ENCODE measurements around the gene KLHL9.

KLHL9 gene

GRCh38 chr9:21362287-21362686 lies 27.1 kb upstream of the KLHL9 start:
- TF ChIP-seq YY1 (IDR thresholded peaks at IDR 0.05; ENCODE audit: low read depth), result no peak
- TF ChIP-seq RAD21 (IDR thresholded peaks at IDR 0.05; ENCODE audit: low read depth), result no peak
- no peak for TF ChIP-seq CREB1 (IDR thresholded peaks at IDR 0.05; ENCODE audit: low read depth)
- no peak for TF ChIP-seq TCF12 (IDR thresholded peaks at IDR 0.05; ENCODE audit: low read depth)
- TF ChIP-seq USF1 (IDR thresholded peaks at IDR 0.05), result no peak
- no peak for TF ChIP-seq EP300 (IDR thresholded peaks at IDR 0.05; ENCODE audit: borderline replicate concordance)
- no peak for TF ChIP-seq NFIC (IDR thresholded peaks at IDR 0.05)
- no peak for TF ChIP-seq REST (IDR thresholded peaks at IDR 0.05; ENCODE audit: low read depth)
- TF ChIP-seq TEAD4 (IDR thresholded peaks at IDR 0.05), result no peak
- TF ChIP-seq EGR1 (IDR thresholded peaks at IDR 0.05), result no peak
- TF ChIP-seq ZBTB7A (IDR thresholded peaks at IDR 0.05; ENCODE audit: low read depth), result no peak

- TF ChIP-seq TCF12 (IDR thresholded peaks at IDR 0.05; ENCODE audit: low read depth) (no peak), EGR1 (IDR thresholded peaks at IDR 0.05) (no peak), USF1 (IDR thresholded peaks at IDR 0.05) (no peak), MAX (IDR thresholded peaks at IDR 0.05) (no peak), NFIC (IDR thresholded peaks at IDR 0.05) (no peak), TEAD4 (IDR thresholded peaks at IDR 0.05) (no peak), REST (IDR thresholded peaks at IDR 0.05; ENCODE audit: low read depth) (no peak), CREB1 (IDR thresholded peaks at IDR 0.05; ENCODE audit: low read depth) (no peak), FOXM1 (IDR thresholded peaks at IDR 0.05; ENCODE audit: borderline replicate concordance, low read depth) (no peak), YY1 (IDR thresholded peaks at IDR 0.05; ENCODE audit: low read depth) (no peak), TAF1 (IDR thresholded peaks at IDR 0.05; ENCODE audit: low read depth) (no peak)
Measured at GRCh38 chr9:21357479-21358460, 22.6 kb upstream of the KLHL9 start.

DNA sequence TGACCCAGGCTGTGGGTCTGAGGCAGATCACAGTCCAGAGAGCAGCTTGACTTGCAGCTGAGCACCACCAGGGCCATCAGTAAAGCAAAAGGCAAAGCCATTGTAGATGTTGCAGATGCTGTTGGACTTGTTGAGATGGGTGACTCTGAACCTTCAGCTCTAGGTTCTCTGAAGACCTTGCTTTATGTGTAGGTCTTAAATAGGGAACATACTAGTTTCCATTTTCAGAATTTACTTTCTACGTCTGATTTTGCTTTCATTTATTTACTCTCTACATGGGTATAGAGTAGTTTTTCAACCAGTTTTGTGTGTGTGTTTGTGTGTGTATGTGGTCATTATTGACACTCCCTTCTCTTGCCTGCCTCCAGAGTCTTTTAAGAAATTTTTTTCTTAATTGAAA lies 15.6 kb upstream of the KLHL9 start, which contains the start of gene IFNA6:
IFNA6 (minus strand) TSS at position 101 of the 400 bp plus-strand sequence; CDS start at position 101, 0 bp downstream.
- TF ChIP-seq RAD21 (IDR thresholded peaks at IDR 0.05; ENCODE audit: low read depth) (no peak), NFIC (IDR thresholded peaks at IDR 0.05) (no peak), REST (IDR thresholded peaks at IDR 0.05; ENCODE audit: low read depth) (no peak)

- no peak for TF ChIP-seq FOXM1 (IDR thresholded peaks at IDR 0.05; ENCODE audit: borderline replicate concordance, low read depth)
- TF ChIP-seq YY1 (IDR thresholded peaks at IDR 0.05; ENCODE audit: low read depth), result no peak
- TF ChIP-seq RAD21 (IDR thresholded peaks at IDR 0.05; ENCODE audit: low read depth), result no peak
- no peak for TF ChIP-seq NFIC (IDR thresholded peaks at IDR 0.05)
- no peak for TF ChIP-seq USF1 (IDR thresholded peaks at IDR 0.05)
- TF ChIP-seq MAX (IDR thresholded peaks at IDR 0.05), result no peak
- no peak for TF ChIP-seq TEAD4 (IDR thresholded peaks at IDR 0.05)
Measured at GRCh38 chr9:21348430-21348970, 13.3 kb upstream of the KLHL9 start.

Measured in Ishikawa (cell line).